Measurements from ENCODE around the gene TIA1.
A peak's percentile ranks its signal among the peaks of the same experiment; 100 is the strongest.
"Not testable (repeated sequence)": the region's sequence is repeated elsewhere in the genome, so short reads cannot be mapped to it uniquely, and the experiment has no call there.

TIA1 gene

GRCh38 chr2:70214953-70215549, 33.4 kb downstream of the TIA1 start:
- no peak for DNase-seq (ENCODE audit: low read depth)

- DNase-seq (ENCODE audit: low read depth), result no peak
These were observed 34.1 kb downstream of the TIA1 start for GRCh38 chr2:70214365-70214764.

- no peak for DNase-seq (ENCODE audit: low read depth)
These were observed 36.0 kb downstream of the TIA1 start for GRCh38 chr2:70212298-70212932.

GRCh38 chr2:70211595-70211994, 36.8 kb downstream of the TIA1 start:
- DNase-seq (ENCODE audit: low read depth), result no peak

- DNase-seq (ENCODE audit: low read depth), result no peak
These were observed 44.0 kb downstream of the TIA1 start for GRCh38 chr2:70204452-70204851.

GRCh38 chr2:70203086-70203485, 45.3 kb downstream of the TIA1 start:
- DNase-seq (ENCODE audit: low read depth), result no peak

- DNase-seq (ENCODE audit: low read depth), result no peak
These were observed 46.1 kb downstream of the TIA1 start for GRCh38 chr2:70202236-70202806.

- no peak for DNase-seq (ENCODE audit: low read depth)
These were observed 46.6 kb downstream of the TIA1 start for GRCh38 chr2:70201831-70202230.

GRCh38 chr2:70201225-70201768, 47.1 kb downstream of the TIA1 start:
- no peak for DNase-seq (ENCODE audit: low read depth)

GRCh38 chr2:70199320-70199864, 49.0 kb downstream of the TIA1 start:
- DNase-seq (ENCODE audit: low read depth), result no peak

GRCh38 chr2:70192516-70192915, 55.9 kb downstream of the TIA1 start:
- DNase-seq (ENCODE audit: low read depth), result no peak

- DNase-seq (ENCODE audit: low read depth), result no peak
These were observed 57.1 kb downstream of the TIA1 start for GRCh38 chr2:70191244-70191735.

GRCh38 chr2:70190418-70191243, 57.8 kb downstream of the TIA1 start, which contains the start of gene C2orf42:
TSS of gene C2orf42 (minus strand) at chr2:70191019. CDS start at chr2:70181985, 9,034 bp downstream.
- peak; percentile 95 for DNase-seq (ENCODE audit: low read depth)

- no peak for DNase-seq (ENCODE audit: low read depth)
These were observed 60.0 kb downstream of the TIA1 start for GRCh38 chr2:70188460-70188859.

- not testable (repeated sequence) for DNase-seq (ENCODE audit: low read depth)
These were observed 61.3 kb downstream of the TIA1 start for GRCh38 chr2:70187170-70187569.

- DNase-seq (ENCODE audit: low read depth), result no peak
These were observed 65.7 kb downstream of the TIA1 start for GRCh38 chr2:70182689-70183088.

GRCh38 chr2:70181363-70181956, 67.0 kb downstream of the TIA1 start:
- DNase-seq (ENCODE audit: low read depth), result no peak

- no peak for DNase-seq (ENCODE audit: low read depth)
These were observed 74.9 kb downstream of the TIA1 start for GRCh38 chr2:70173520-70173919.

- not testable (repeated sequence) for DNase-seq (ENCODE audit: low read depth)
These were observed 78.7 kb downstream of the TIA1 start for GRCh38 chr2:70169654-70170245.

GRCh38 chr2:70161069-70161534, 87.3 kb downstream of the TIA1 start:
- DNase-seq (ENCODE audit: low read depth), result no peak

GRCh38 chr2:70160545-70160944, 87.9 kb downstream of the TIA1 start:
- DNase-seq (ENCODE audit: low read depth), result no peak

Measured in activated T-cell treated with anti-CD3 and anti-CD28 coated beads for 24 hours (primary cell).